HL-60 (cell line): Measurements from ENCODE around the gene SPNS2.

Experiments
- DNase-seq, 2 experiments: peaks; one replicate each; pipeline ENCODE4 v3.0.0-alpha.2; 2010 to 2020; ENCODE audit warnings: low read depth in 1 of 2, low spot score in 1 of 2
- H3K27ac ChIP-seq: fragments of 250-450 bp; sonication (Bioruptor Pico); replicated peaks from 2 replicates; pipeline ENCODE4 v1.5.1; 2020; ENCODE audit warnings: mild to moderate bottlenecking, moderate library complexity
- H3K27me3 ChIP-seq: fragments of 250-450 bp; sonication (Bioruptor Pico); 2 replicates; pipeline ENCODE4 v1.5.1; 2021; ENCODE audit warnings: mild to moderate bottlenecking, moderate library complexity; ENCODE audit not compliant: insufficient read depth, poor library complexity, severe bottlenecking
- H3K4me3 ChIP-seq: replicated peaks from 2 replicates; pipeline ENCODE4 v1.5.1; 2011; ENCODE audit warnings: mild to moderate bottlenecking, control low read depth, low read length; ENCODE audit not compliant: insufficient read depth
- CTCF ChIP-seq: IDR thresholded peaks from one replicate; pipeline ENCODE4 v1.5.1; 2011; ENCODE audit warnings: low read length, control low read depth, inconsistent platforms; ENCODE audit not compliant: insufficient read depth
- GABPA ChIP-seq: IDR thresholded peaks from 2 replicates; pipeline ENCODE4 v1.6.1; 2012; ENCODE audit warnings: low read depth
- POLR2AphosphoS5 ChIP-seq: IDR thresholded peaks from 2 replicates; pipeline ENCODE4 v1.6.1; 2012; ENCODE audit warnings: low read depth
- SPI1 ChIP-seq: IDR thresholded peaks from 2 replicates; pipeline ENCODE4 v1.6.1; 2012; ENCODE audit warnings: low read depth, mild to moderate bottlenecking, borderline replicate concordance
- TF ChIP-seq, protein P1 (sequence below): IDR thresholded peaks from 2 replicates; pipeline ENCODE4 v1.6.1; 2012; ENCODE audit warnings: low read depth; ENCODE audit not compliant: insufficient replicate concordance

Gene SPNS2

DNA sequence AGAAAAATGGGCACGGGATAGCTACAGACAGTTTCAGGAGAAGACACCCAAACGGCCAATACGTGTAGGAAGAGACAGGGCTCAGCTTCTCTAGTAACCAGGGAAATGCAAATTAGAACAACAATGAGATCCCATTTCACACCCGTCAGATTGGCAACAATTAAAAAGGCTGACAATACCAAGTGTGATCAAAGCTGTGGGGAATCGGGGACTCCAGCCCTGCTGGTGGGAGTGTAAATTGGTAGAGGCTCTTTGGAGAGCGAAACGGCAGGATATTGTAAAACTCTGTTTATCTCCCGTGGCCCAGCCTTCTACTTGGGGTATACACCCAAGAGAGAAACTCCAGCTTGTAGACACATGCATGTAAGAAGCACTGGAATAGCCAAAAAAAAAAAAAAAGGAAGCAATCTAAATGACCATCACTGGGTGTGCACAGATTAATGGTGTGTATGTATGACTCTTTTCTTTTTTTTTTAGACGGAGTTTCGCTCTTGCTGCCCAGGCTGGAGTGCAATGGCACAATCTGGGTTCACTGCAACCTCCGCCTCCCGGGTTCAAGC is 29.0 kb downstream of the SPNS2 start:
- TF ChIP-seq POLR2AphosphoS5 (no peak), SPI1 (no peak), CTCF (no peak), GABPA (no peak)
- TF ChIP-seq, protein P1, sequence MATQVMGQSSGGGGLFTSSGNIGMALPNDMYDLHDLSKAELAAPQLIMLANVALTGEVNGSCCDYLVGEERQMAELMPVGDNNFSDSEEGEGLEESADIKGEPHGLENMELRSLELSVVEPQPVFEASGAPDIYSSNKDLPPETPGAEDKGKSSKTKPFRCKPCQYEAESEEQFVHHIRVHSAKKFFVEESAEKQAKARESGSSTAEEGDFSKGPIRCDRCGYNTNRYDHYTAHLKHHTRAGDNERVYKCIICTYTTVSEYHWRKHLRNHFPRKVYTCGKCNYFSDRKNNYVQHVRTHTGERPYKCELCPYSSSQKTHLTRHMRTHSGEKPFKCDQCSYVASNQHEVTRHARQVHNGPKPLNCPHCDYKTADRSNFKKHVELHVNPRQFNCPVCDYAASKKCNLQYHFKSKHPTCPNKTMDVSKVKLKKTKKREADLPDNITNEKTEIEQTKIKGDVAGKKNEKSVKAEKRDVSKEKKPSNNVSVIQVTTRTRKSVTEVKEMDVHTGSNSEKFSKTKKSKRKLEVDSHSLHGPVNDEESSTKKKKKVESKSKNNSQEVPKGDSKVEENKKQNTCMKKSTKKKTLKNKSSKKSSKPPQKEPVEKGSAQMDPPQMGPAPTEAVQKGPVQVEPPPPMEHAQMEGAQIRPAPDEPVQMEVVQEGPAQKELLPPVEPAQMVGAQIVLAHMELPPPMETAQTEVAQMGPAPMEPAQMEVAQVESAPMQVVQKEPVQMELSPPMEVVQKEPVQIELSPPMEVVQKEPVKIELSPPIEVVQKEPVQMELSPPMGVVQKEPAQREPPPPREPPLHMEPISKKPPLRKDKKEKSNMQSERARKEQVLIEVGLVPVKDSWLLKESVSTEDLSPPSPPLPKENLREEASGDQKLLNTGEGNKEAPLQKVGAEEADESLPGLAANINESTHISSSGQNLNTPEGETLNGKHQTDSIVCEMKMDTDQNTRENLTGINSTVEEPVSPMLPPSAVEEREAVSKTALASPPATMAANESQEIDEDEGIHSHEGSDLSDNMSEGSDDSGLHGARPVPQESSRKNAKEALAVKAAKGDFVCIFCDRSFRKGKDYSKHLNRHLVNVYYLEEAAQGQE = no peak
- Histone ChIP-seq H3K4me3 (no peak overlapping the region), H3K27ac (no peak overlapping the region), H3K27me3 (no peaks in the 10 kb centered on the region)
- DNase-seq = no peak

DNA sequence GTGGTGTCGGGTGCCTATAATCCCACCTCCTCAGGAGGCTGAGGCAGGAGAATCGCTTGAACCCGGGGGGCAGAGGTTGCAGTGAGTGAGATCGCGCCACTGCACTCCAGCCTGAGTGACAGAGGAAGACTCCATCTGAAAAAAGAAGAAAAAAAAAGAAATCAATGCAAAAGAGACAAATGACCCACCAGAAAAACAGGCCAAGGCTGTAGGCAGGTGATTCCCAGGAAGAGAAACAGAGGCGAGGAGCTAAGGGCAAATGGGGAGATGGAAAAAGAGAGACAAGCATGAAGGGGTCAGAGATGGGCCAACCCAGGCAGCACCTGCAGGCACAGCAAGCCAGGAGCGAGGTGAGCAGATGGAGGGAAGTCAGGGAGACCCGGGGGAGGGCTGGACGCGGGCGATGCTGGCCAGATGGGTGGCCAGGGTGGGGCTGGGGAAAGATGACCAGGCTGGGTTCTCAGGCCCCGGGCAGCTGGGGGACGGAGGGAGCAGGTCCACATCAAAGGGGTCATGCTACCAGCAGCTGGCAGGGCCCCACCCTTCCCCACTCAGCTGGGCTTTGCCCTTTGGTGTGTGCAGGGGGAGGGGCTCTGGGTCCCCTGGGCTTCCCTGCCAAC is 31.0 kb downstream of the SPNS2 start:
- Histone ChIP-seq H3K27me3 (no peaks in the 10 kb centered on the region), H3K27ac (no peak overlapping the region), H3K4me3 (no peak overlapping the region)
- no peak for DNase-seq
- no peak for TF ChIP-seq CTCF
- TF ChIP-seq, protein P1 = no peak
- no peak for TF ChIP-seq SPI1
- TF ChIP-seq GABPA = no peak
- TF ChIP-seq POLR2AphosphoS5 = no peak

DNA sequence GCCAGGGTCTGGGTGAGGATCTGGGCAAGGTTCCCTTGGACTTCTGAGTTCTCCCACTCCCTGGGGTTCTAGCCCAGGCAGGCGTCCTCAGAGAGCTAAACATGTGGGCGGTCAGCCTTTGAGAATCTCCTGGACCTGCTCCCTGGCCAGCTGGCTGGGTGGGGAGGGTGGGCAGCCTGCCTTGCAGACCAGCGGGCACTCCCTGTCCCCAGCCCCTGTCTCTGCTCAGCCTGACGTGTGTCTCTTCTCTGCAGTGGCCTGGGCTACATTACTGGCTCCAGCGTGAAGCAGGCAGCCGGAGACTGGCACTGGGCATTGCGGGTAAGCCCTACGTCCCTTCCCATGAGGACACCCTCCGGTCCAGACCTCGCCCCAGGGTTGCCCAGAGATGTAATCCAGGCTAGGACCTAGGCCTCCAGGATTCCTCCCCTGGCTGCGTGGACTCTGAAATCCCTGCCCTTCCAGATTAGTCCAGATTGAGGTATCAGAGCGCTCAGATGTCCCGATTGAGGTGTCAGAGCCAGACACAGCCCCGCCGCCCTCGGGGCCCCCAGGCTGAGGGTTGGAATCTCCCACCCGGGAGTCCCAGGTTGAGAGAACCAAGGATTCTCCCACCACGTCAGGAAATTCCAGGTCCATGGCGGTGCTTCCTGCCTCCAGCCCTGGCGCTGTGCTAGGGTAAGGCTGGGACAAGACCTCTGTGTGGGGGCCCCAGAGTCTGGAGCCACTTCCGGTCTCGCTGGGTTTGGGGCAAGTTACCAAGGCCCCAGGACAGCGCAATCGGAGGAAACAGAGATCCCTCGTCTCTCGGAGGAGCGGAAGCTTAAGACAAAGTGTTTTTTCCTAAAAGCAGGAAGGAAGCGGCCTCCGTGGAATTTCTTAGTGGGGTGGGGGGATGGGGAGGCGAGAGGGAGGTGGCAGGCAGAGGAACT is 32.4 kb downstream of the SPNS2 start:
- Histone ChIP-seq H3K4me3 (no peak overlapping the region), H3K27me3 (no peaks in the 10 kb centered on the region), H3K27ac (no peak overlapping the region)
- DNase-seq = no peak
- no peak for TF ChIP-seq CTCF
- TF ChIP-seq POLR2AphosphoS5 = no peak
- no peak for TF ChIP-seq GABPA
- no peak for TF ChIP-seq SPI1
- TF ChIP-seq, protein P1 = no peak
